Skin epidermis (tissue), 12 donors: ENCODE measurements around the gene PRDM15.

ENCODE experiments used
- H3K27ac ChIP-seq, 21 experiments: fragments of 200-600 bp; sonication (generic) in 11 of 21; one replicate each; pipeline ENCODE4 v1.5.0; 2020; ENCODE audit warnings: mild to moderate bottlenecking in 3 of 21, inconsistent platforms in 2 of 21, moderate library complexity in 2 of 21
- H3K4me3 ChIP-seq, 7 experiments: fragments of 200-600 bp; sonication (generic) in 2 of 7; one replicate each; pipeline ENCODE4 v1.5.0; 2020; ENCODE audit warnings: inconsistent platforms in 2 of 7, mild to moderate bottlenecking in 2 of 7, moderate library complexity in 1 of 7

The PRDM15 gene

DNA sequence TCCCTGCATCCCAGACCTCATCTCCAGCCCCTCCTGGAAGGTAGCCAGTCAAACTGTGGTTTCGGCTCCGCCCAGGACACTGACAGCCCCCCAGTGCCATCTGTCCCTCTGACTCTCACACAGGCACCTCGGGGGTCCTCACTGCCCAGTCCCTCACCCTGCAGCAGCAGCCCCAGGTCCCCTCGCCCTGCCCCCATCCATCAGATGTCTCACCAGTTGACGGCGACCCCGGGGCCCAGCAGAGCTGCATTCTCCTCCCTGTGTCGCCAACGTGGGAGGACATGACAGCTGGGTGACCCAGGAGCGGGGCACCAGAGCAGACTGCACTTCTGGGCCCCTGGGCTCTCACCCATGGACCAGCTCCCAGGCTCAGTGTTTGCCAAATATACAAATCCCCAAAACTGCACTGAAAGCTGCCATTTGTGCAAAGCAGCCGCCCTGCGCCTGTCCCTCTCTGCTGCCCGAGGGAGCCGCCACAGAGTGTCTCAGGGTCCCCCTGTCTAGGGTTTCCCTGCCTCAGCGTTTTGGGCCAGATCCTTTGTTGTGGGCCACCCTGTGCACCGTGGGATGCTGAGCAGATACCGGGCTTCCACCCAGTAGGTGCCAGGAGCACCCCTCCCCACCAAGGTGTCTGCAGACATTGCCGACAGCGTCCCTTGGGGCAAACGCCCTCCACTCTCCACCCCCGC, 48.2 kb downstream of the PRDM15 start:
- no peak overlapping the region for H3K27ac ChIP-seq
- H3K4me3 ChIP-seq: no peak overlapping the region

DNA sequence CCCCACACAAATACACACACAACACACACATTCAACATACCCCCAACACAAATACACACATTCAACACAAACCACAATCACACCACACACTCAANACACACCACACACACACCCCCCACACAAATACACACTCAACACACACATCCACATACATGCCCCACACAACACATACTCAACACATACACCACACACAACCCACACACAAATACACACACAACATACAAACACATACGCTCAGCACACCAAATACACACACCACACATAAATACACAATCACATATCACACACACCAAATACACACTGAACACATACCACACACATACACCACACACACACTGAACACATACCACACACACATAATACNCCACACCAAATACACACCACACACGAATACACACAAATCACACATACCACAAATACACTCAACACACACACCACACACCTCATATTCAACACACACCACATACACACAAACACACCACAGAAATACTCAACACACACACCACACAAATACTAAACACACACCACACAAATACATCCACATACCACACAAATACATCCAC, 48.9 kb downstream of the PRDM15 start:
- no peak overlapping the region for H3K27ac ChIP-seq
- H3K4me3 ChIP-seq: no peak overlapping the region

DNA sequence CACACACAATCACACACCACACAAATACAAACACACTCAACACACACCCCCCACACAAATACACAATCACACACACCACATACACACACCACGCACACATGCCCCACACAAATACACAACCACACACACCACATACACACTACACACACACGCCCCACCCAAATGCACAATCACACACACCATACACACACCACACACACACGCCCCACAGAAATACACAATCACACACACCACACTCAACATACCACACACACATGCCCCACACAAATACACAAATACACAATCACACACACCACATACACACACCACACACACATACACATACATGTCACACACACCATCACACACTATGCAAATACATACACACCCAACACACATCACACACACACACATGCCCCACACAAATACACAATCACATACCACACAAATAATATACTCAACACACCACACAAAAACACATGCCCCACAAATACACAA, 50.2 kb downstream of the PRDM15 start:
- no peak overlapping the region for H3K27ac ChIP-seq
- H3K4me3 ChIP-seq: no peak overlapping the region

DNA sequence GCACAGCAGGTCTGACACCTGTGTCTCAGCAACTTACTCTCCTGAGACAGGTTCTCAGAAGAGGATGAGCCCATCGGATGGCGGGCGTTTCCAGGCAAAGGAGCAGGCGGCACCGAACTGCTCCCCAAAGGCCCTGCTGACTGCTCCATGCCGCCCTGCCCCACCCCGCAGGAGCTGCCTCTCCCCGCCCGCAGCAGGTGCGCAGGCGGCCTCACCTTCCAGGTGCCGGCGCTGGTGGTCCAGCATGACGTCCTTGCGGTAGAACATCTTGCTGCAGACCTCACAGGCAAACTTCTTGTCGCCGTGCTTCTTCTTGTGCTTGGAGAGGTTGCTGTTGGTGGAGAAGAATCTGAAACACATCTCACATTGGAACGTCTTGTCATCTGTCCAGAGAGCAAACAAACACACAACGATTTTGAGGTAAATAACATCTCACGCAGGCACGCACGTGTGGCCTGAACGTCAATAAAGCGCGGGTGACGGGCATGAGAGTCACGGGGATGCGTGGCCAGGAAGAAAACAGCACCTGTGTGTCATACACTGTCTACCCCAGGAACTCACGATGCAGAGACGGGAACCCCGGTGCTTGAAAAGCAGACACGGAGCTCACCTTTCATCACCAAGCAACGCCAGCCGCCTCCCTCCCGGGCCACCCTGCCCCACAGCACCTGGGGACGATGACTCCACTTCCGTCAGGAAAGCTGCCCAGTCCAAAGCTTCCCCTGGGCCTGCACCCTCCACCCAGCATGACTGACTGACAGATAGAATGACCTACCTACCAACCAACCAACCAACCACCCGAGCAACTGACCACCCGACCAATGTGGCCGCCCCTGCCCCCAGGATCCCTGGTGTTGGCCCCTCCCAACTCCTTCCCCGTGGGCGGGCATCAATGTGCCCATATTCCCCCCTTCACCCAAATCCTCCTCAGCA, 50.9 kb downstream of the PRDM15 start:
- Histone ChIP-seq H3K4me3 (no peak overlapping the region), H3K27ac (no peak overlapping the region)

DNA sequence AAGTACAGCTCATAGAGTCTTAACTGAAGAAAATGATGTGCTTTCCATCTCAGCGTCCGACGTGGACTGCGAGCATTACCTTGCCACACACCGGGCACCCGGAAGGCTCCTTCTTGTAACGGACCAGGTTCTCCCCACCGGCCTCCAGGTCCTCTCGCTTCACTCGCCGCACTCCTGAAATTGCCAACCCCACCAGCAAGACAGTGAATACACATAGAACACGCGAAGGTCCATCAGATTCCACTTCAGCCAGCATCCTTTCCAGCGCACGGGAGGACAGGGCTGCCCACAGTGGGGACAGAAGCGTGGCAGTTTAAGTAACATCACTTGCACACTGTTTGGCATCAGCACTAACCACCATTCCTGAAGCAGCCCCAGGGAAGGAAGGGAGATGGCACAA, 53.3 kb downstream of the PRDM15 start:
- H3K27ac ChIP-seq: no peak overlapping the region
- H3K4me3 ChIP-seq: no peak overlapping the region

DNA sequence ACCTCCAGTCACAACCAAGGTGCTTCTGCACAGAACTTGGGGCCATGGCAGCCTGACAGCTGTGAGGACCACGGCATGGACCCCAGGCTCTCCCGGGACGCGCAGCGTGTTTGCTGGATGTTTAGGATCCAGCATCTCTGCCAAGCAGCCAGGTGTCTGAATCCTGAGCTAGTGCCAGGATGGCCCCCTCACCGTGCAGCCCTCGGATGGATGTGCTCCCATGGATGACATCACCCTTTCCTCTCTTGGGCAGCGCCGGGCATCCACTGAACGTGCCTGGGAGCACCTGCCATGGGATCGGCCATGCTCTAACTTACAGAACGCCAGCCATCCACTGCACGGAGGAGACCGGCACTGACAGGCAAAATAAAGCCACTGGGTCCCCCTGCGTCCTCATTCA, 53.9 kb downstream of the PRDM15 start:
- Histone ChIP-seq H3K27ac (no peak overlapping the region), H3K4me3 (no peak overlapping the region)

DNA sequence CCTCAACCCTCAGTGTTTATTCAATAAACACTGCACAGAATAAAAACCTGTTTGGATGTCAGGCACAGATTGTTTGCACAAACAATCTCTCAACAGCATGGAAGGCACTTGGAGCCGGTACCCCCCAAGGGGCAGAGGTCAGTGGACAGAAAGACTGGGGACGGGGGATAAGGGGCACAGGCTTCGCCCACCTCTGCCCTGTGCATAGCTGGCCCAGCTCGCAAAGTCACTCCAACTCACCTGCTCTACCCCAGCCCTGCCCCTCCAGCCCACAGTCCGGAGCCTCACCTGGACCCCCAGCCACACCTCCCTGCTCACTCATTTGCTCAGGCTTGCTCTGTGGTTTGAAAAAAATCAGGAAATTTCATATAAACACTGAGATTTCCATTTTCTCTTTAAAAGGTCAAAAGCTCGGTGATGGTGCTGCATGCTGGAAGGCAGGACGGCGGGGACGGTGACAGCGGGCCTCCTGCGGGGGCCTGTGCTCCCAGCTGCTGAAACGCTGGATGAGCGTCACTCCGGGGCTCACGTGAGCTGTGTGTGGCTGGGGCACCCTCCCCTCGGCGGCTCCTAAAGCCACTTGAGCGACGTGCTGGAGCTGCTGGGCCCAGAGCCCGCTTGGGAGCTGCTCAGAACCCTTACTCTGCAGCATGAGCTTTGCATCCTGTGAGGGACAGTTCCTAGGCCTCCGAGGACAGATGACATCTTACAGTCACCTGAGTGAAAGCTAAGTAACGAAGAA, 54.5 kb downstream of the PRDM15 start:
- no peak overlapping the region for H3K4me3 ChIP-seq
- no peak overlapping the region for H3K27ac ChIP-seq

DNA sequence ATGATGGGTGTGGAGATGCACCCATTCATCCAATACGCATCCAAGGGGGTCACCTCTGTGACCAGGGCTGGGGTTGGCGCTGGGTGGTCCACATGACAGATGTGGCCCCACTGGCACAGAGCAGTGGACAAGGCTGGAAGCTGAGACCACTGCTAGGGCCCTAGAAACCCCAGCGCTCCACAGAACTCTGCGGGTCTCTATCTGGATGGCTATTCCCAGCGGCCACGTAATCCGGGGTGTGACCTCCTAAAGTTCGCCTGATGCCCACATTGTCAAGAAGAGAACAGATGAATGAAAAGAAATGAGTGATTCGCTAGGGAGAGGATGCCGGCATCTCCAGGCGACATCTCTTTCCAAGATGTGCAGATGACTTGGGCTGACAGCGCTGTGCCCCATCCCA, 55.2 kb downstream of the PRDM15 start:
- no peak overlapping the region for H3K27ac ChIP-seq
- H3K4me3 ChIP-seq: no peak overlapping the region

DNA sequence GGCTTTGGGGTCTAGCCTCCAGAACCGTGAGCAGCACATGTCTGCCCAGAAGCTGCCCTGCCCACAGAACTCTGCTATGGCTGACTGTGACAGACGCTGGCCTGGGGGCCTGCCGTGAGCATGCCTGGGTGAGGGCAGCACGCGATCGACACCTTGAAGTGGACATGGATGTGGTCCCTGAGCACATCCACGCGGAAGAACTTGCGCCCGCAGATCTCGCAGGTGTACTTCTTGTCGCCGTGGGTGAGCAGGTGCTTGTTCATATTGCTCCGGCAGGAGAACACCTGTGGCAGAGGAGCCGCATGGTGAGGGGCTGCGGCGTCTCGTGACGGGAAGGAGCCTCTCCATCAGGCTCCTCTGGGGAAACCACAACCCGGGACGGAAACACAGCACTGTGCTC, 56.0 kb downstream of the PRDM15 start:
- no peak overlapping the region for H3K27ac ChIP-seq

DNA sequence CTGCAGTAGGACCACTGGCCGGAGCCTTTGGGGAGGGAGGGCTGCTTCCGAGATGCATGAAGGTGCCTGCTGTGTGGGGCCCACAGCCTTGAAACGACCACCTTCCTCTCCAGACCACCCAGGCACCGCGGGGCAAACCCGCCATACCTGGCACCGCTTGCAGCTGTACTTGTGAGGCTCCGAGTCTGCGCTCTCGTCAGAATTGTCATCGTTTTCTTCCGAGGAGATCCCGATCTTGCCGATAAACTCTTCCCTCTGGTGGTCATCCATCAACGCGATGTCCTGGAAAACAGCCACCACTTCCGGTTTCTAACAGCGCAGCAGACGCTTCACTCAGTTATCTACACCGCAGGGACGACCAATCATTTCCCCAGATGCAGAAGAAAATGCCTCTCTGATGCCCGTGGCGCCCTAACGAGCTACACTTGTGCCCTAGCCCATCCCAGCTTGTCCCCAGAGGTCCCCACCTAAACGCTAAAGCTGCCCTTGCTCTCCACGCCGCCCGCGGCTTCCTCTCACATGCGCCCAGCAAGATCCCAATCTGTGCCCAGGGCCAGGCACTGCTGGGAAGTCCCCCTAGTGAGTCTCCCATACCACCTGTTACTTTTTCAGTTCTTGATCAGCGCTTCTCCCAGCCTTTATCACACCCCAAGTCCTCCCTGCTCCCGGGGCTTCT, 57.2 kb downstream of the PRDM15 start:
- Histone ChIP-seq H3K4me3 (no peak overlapping the region), H3K27ac (no peak overlapping the region)

More for the DNA sequence above, 56.0 kb downstream of the PRDM15 start:
- H3K4me3 ChIP-seq: no peak overlapping the region

DNA sequence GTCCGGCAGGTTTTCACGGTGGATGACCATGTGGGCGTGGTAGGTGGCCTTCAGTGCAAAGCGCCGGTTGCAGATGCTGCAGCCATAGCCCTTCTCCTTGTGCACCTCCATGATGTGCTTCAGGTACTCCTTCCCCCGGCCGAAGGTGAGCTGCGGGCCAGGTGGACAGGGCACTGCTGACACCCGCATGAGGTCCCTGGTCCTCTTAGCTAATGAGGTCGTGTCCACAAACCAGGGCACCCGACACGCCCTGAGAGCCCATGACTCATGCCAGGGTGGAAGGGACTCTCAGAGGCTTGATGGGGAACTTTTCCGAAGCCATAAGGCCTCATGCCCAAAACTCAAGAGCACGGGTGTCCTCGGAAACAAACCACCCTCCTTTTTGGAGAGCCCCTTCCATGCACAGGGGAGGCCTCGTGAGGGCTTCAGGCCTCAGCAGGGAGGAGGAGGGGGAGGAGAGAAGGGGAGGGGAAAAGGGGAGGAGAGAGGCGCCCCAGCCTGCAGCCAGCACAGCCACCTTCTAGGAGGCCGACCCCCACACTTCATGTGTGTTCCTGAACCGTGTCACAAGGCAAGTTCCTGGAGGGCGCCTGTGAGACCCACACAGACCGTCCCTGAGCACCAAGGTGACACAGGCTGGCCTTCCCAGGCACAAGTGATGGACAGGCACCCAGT, 57.9 kb downstream of the PRDM15 start:
- no peak overlapping the region for H3K4me3 ChIP-seq
- no peak overlapping the region for H3K27ac ChIP-seq

DNA sequence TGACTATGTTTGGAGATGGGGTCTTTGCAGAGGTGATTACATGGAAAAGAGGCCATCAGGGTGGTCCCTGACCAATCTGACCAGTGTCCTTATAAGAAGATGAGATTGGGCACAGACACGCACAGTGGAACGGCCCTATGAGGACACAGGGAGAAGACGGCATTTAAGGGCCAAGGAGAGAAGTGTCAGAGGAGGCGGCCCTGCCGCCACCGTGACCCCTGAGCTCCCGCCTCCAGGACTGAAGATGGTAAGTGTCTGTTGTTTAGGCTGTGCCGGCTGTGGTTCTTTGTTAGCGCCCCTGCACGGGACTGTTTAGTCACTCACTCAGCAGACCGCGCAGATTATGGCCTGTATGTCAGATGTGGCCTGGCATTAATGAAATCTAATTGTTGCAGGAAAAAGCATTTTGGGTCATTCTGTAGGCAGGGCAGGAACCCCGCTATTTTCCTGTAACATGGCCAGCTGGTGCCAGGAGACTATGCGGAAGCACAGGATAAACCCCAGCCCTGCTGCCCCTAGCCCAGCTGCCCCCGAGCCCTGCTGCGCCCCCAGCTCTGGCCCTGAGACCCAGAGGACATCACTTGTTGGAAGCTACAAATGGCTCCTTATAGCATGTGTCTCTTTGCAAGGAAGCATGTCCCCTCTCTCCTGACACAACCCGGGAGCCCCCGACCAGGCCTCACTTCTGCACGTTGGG, 58.6 kb downstream of the PRDM15 start:
- no peak overlapping the region for H3K27ac ChIP-seq
- no peak overlapping the region for H3K4me3 ChIP-seq

DNA sequence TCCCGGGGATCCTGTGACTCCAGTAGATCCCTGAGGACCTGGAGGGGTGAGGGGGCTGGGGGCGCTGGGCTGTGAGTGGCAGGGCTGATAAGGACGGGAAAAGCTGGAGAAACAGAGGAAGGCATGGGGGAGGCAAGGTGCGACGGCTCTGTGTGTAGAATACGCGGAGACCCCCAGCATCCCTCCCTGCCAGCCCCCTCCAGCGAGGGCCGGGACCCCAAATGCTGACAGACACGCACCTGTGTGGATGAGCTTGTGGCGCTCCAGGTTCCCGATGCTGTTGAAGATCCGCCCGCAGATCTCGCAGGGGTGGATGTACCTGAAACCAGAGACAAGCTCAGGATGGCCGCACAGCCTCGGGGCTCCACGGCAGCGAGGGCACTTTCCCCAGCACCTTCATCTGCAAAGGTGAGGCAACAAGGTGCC, 59.3 kb downstream of the PRDM15 start:
- no peak overlapping the region for H3K27ac ChIP-seq
- no peak overlapping the region for H3K4me3 ChIP-seq

DNA sequence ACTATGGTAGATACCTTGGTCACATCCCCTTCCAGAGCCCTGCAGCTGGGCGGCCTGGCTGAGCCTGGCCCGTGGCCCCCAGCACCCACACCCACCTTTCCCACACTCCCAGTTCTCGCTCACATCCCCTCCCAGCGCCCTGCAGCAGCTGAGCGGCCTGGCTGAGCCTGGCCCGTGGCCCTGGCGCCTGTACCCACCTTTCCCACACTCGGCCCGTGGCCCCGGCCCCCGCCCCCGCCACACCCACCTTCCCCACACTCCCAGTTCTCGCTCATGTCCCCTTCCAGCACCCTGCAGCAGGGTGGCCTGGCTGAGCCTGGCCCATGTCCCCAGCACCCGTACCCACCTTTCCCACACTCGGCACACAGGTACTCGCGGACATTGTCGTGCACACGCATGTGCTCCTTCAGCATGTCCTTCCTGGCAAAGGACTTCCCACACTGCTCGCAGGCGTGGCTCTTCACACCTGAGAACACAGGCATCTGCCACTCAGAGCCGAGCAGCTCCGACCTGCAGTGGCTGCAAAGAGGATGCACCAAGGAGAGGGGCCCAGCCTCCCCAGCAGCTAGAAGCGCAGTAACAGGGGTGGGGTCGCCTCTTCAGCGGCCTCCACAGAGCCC, 59.8 kb downstream of the PRDM15 start:
- Histone ChIP-seq H3K27ac (no peak overlapping the region), H3K4me3 (no peak overlapping the region)

DNA sequence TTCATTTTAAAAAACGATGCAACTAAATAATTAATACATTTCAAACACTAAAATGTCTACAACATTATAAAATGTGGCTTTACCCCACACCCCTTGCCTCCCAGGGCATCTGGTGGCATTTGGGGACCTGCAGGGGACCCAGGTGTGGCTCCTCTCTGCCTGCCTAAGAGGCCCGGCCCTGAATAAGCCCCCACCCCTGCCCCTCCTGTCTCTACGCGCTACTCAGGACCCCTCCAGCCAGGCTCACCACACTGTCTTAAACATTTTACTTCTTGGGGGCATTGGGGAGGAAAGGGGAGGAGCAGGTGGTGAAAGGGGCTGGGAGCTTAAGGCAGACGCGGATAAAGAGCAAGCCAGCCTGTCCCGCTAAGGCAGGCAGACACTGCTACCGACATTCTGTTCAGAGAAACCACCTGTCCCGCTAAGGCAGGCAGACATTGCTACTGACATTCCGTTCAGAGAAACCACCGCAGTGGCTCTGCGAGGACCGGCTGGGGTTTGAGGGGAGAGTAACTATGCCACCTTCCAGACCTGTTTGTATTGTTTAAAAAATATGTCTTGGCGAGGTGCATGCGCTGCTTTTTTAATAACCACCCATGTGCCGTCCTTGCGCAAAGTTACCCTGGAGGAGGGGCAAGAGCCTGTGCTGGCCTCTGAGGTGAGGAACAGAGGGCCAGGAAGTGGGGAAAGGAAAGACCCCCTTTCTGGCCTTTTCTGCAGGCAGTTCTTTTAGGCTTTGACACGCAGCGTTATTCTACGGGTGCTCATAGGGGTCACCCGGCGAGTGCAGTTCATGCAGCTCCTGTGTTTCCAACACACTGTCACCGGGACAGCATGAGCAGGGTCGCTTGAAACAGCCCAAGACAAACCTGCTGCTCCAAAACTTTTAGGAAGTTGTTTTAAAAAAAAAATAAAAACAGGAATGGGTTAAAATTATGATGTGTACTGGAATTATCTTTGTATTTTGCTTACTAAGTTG, 61.0 kb downstream of the PRDM15 start:
- Histone ChIP-seq H3K4me3 (no peak overlapping the region), H3K27ac (no peak overlapping the region)

DNA sequence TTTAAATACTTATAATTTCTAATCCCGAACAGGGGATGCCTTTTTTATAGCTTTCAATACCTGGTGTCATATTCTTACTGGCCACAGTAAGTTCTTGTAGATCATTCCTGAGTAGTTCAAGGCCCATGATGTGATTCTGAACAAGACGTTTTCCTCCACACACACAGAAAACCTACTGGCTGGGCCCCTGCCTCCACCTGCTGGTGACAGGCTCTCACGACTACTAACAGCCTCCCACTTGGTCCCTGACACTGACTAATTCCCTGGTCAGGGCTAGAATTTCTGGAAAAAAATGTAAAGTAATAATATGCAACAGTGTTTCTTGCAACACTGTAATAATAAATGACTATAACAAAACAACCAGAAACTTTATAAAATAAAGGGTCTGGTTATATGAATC, 61.9 kb downstream of the PRDM15 start:
- no peak overlapping the region for H3K4me3 ChIP-seq
- H3K27ac ChIP-seq: peak overlapping the region in 1 of 21 experiments; percentile 16
